K562 (cell line): ENCODE measurements around the gene ACOX1. TPM values are rescaled to one million over a fixed set of nuclear protein-coding genes. Genes with fewer than 3 reads are reported as not detected.

Source experiments
- GTF2E2 ChIP-seq: fragments of 200-800 bp; sonication (Bioruptor generic); IDR thresholded peaks from 2 replicates; pipeline ENCODE4 v1.6.1; 2016; ENCODE audit warnings: missing genetic modification characterization, missing compliant biosample characterization
- HDAC1 ChIP-seq, 2 experiments: fragments of 450-650 bp; IDR thresholded peaks; 2 replicates each; pipeline ENCODE4 v1.6.1; 2016 to 2017; ENCODE audit warnings: inconsistent platforms in 1 of 2, mild to moderate bottlenecking in 1 of 2, moderate library complexity in 1 of 2
- NRF1 ChIP-seq, 2 experiments: fragments of 450-650 bp; IDR thresholded peaks in 1 of 2; conservative IDR thresholded peaks in 1 of 2; 2 replicates each; pipeline ENCODE4 v1.6.1; 2014; ENCODE audit warnings: mild to moderate bottlenecking in 2 of 2
- SMC3 ChIP-seq: conservative IDR thresholded peaks from 2 replicates; pipeline ENCODE4 v1.6.1; 2011; ENCODE audit warnings: low read depth, low read length, improper control_type of control experiment; ENCODE audit not compliant: insufficient read depth
- SRSF7 ChIP-seq: fragments of 200-400 bp; formaldehyde crosslinking; optimal IDR thresholded peaks from 2 replicates; pipeline ENCODE3; 2017; ENCODE audit warnings: mild to moderate bottlenecking, low read depth, low read length
- ZBTB7A ChIP-seq: IDR thresholded peaks from 2 replicates; pipeline ENCODE4 v1.6.1; 2011; ENCODE audit warnings: low read depth, mild to moderate bottlenecking, low read length, moderate library complexity, borderline replicate concordance; ENCODE audit not compliant: control insufficient read depth
- ZNF12 ChIP-seq: sonication (generic); formaldehyde crosslinking; IDR thresholded peaks from 2 replicates; pipeline ENCODE4 v1.4.0; 2020; ENCODE audit warnings: mild to moderate bottlenecking, missing genetic modification reagents
- ZNF224 ChIP-seq: sonication (generic); formaldehyde crosslinking; IDR thresholded peaks from 2 replicates; pipeline ENCODE4 v1.8.0; 2022; ENCODE audit warnings: mild to moderate bottlenecking, missing genetic modification reagents
- polyA plus RNA-seq, 8 experiments: library from polyadenylated mRNA; depleted of rRNA in 4 of 8; stranded (reverse) in 5 of 8; unstranded in 3 of 8; fragments of >200 nt; fragmentation: Nextera tagmentation in 2 of 8; fragmentation: Illumina TruSeq in 1 of 8; extraction: Ambion mirVana in 2 of 8; extraction: Trizol in 1 of 8; gene quantifications; 2 replicates each; pipeline versions ENCODE4 v1.2.1 to v1.2.3, GENCODE V29; 2011 to 2014; ENCODE audit warnings: inconsistent platforms in 1 of 8, missing spikeins in 1 of 8
- total RNA-seq, 7 experiments: library from RNA; depleted of rRNA in 6 of 7; stranded (reverse); fragments of >200 nt in 6 of 7; fragmentation: Illumina TruSeq in 2 of 7; extraction: Trizol in 2 of 7; gene quantifications; 2 replicates each; pipeline versions ENCODE4 v1.2.1 to v1.2.3, GENCODE V29; 2011 to 2021; ENCODE audit warnings: low replicate concordance in 1 of 7
- TF ChIP-seq, protein P1 (sequence below), 3 experiments: IDR thresholded peaks in 2 of 3; conservative IDR thresholded peaks in 1 of 3; 2 replicates each; pipeline ENCODE4 v1.5.1; 2011 to 2012; ENCODE audit warnings: low read length in 3 of 3, mild to moderate bottlenecking in 3 of 3, control low read depth in 2 of 3, improper control_type of control experiment in 1 of 3, inconsistent platforms in 1 of 3, low read depth in 1 of 3, mixed read lengths in 1 of 3, moderate library complexity in 1 of 3; ENCODE audit not compliant: insufficient read depth in 2 of 3
- TF ChIP-seq, protein P2 (sequence below): fragments of 250-450 bp; sonication (Bioruptor Pico); IDR thresholded peaks from 2 replicates; pipeline ENCODE4 v1.5.0; 2020; ENCODE audit warnings: mild to moderate bottlenecking

Gene ACOX1
- total and polyA plus RNA-seq, 9 of the 15 experiments (the other 6 are each of a cell fraction or from before 2014, with no cell fraction given), result 7.8 to 24.1 (median 14.5) TPM

- TF ChIP-seq ZNF12 (no peak), ZBTB7A (peak; percentile 31; the same call in 1 of the 2 replicates), SRSF7 (no peak), GTF2E2 (tag) (no peak), HDAC1 (IDR thresholded peaks at IDR 0.05) (no peak), ZNF224 (CRISPR knock-in tag) (no peak), SMC3 (no peak), NRF1 (conservative IDR thresholded peaks at IDR 0.05 in 1 of 2, IDR thresholded peaks at IDR 0.05 in 1 of 2) (peak; percentile 76 to 81)
- TF ChIP-seq, protein P1, sequence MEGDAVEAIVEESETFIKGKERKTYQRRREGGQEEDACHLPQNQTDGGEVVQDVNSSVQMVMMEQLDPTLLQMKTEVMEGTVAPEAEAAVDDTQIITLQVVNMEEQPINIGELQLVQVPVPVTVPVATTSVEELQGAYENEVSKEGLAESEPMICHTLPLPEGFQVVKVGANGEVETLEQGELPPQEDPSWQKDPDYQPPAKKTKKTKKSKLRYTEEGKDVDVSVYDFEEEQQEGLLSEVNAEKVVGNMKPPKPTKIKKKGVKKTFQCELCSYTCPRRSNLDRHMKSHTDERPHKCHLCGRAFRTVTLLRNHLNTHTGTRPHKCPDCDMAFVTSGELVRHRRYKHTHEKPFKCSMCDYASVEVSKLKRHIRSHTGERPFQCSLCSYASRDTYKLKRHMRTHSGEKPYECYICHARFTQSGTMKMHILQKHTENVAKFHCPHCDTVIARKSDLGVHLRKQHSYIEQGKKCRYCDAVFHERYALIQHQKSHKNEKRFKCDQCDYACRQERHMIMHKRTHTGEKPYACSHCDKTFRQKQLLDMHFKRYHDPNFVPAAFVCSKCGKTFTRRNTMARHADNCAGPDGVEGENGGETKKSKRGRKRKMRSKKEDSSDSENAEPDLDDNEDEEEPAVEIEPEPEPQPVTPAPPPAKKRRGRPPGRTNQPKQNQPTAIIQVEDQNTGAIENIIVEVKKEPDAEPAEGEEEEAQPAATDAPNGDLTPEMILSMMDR (IDR thresholded peaks at IDR 0.05 in 2 of 3, conservative IDR thresholded peaks at IDR 0.05 in 1 of 3; ENCODE audit: insufficient read depth in 2 of 3, low read depth in 1 of 3, low read length in 3 of 3), result peak in 2 of 3 experiments; percentile 5 to 13; a peak in 2 of 6 replicates
- TF ChIP-seq, protein P2, sequence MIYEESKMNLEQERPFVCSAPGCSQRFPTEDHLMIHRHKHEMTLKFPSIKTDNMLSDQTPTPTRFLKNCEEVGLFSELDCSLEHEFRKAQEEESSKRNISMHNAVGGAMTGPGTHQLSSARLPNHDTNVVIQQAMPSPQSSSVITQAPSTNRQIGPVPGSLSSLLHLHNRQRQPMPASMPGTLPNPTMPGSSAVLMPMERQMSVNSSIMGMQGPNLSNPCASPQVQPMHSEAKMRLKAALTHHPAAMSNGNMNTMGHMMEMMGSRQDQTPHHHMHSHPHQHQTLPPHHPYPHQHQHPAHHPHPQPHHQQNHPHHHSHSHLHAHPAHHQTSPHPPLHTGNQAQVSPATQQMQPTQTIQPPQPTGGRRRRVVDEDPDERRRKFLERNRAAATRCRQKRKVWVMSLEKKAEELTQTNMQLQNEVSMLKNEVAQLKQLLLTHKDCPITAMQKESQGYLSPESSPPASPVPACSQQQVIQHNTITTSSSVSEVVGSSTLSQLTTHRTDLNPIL (CRISPR knock-in tag), result no peak
- TF ChIP-seq, all 486 proteins: peak for 3
These were observed 35.9 kb upstream of the ACOX1 start (continued) for GRCh38 chr17:76014925-76015261.
